Osteoblast (primary cell): ENCODE measurements around the gene RGS8. TPM values are rescaled to one million over a fixed set of nuclear protein-coding genes. Genes with fewer than 3 reads are reported as not detected.

Experiments
- DNase-seq: peaks from one replicate; pipeline ENCODE4 v3.0.0; 2011; ENCODE audit warnings: low spot score, mixed read lengths; ENCODE audit not compliant: insufficient read length; ENCODE audit errors: missing footprints
- H2AFZ ChIP-seq: 2 replicates; pipeline ENCODE4 v1.6.0; 2011; ENCODE audit warnings: mild to moderate bottlenecking, low read length
- H3K27ac ChIP-seq: 2 replicates; pipeline ENCODE4 v1.5.1; 2011; ENCODE audit warnings: mild to moderate bottlenecking, low read depth, low read length, moderate library complexity
- H3K27me3 ChIP-seq: 2 replicates; pipeline ENCODE4 v1.6.0; 2012; ENCODE audit warnings: mild to moderate bottlenecking, control low read depth, inconsistent platforms, low read length, moderate library complexity; ENCODE audit not compliant: insufficient read depth
- H3K36me3 ChIP-seq: 2 replicates; pipeline ENCODE4 v1.5.1; 2011; ENCODE audit warnings: mild to moderate bottlenecking, low read length, control low read depth, moderate library complexity; ENCODE audit not compliant: insufficient read depth
- H3K4me1 ChIP-seq: 2 replicates; pipeline ENCODE4 v1.5.1; 2011; ENCODE audit warnings: mild to moderate bottlenecking, low read length, control low read depth, moderate library complexity; ENCODE audit not compliant: insufficient read depth
- H3K4me2 ChIP-seq: 2 replicates; pipeline ENCODE4 v1.6.0; 2011; ENCODE audit warnings: mild to moderate bottlenecking, low read length; ENCODE audit not compliant: insufficient read depth
- H3K4me3 ChIP-seq: fragments of 200-600 bp; sonication (generic); 3 replicates; pipeline ENCODE4 v1.5.1; 2012; ENCODE audit warnings: mild to moderate bottlenecking, low read length, inconsistent platforms; ENCODE audit not compliant: insufficient read depth
- H3K79me2 ChIP-seq: 2 replicates; pipeline ENCODE4 v1.6.0; 2012; ENCODE audit warnings: mild to moderate bottlenecking, low read length, control low read depth, inconsistent platforms; ENCODE audit not compliant: insufficient read depth
- H3K9me3 ChIP-seq: 2 replicates; pipeline ENCODE4 v1.5.1; 2011; ENCODE audit warnings: low read depth, low read length, control low read depth
- H4K20me1 ChIP-seq: 2 replicates; pipeline ENCODE4 v1.6.0; 2012; ENCODE audit warnings: mild to moderate bottlenecking, low read length, control low read depth; ENCODE audit not compliant: insufficient read depth
- total RNA-seq: library from RNA; depleted of rRNA; stranded (reverse); fragments of >200 nt; gene quantifications from 2 replicates; pipeline ENCODE4 v1.2.3, GENCODE V29; 2012
- TF ChIP-seq, protein P1 (sequence below): IDR thresholded peaks from 2 replicates; pipeline ENCODE4 v1.5.1; 2011; ENCODE audit warnings: mild to moderate bottlenecking, low read depth, low read length, moderate library complexity; ENCODE audit errors: extremely low read depth

The RGS8 gene
- total RNA-seq, 1 donor = not detected

- no peak overlapping the region for H3K27ac ChIP-seq
- TF ChIP-seq, protein P1, sequence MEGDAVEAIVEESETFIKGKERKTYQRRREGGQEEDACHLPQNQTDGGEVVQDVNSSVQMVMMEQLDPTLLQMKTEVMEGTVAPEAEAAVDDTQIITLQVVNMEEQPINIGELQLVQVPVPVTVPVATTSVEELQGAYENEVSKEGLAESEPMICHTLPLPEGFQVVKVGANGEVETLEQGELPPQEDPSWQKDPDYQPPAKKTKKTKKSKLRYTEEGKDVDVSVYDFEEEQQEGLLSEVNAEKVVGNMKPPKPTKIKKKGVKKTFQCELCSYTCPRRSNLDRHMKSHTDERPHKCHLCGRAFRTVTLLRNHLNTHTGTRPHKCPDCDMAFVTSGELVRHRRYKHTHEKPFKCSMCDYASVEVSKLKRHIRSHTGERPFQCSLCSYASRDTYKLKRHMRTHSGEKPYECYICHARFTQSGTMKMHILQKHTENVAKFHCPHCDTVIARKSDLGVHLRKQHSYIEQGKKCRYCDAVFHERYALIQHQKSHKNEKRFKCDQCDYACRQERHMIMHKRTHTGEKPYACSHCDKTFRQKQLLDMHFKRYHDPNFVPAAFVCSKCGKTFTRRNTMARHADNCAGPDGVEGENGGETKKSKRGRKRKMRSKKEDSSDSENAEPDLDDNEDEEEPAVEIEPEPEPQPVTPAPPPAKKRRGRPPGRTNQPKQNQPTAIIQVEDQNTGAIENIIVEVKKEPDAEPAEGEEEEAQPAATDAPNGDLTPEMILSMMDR = no peak
- H3K36me3 ChIP-seq = no peaks in the 10 kb centered on the region
- H3K4me2 ChIP-seq = no peak overlapping the region
- H3K9me3 ChIP-seq = no peaks in the 10 kb centered on the region
- no peak overlapping the region for H2AFZ ChIP-seq
- no peak overlapping the region for H3K4me3 ChIP-seq
- no peaks in the 10 kb centered on the region for H4K20me1 ChIP-seq
- H3K27me3 ChIP-seq = peaks cover 4% of the 10 kb centered on the region
- no peaks in the 10 kb centered on the region for H3K4me1 ChIP-seq
- H3K79me2 ChIP-seq = no peaks in the 10 kb centered on the region
- DNase-seq = no peak
Measured at GRCh38 chr1:182666706-182667105, 17.7 kb downstream of the RGS8 start.

DNA sequence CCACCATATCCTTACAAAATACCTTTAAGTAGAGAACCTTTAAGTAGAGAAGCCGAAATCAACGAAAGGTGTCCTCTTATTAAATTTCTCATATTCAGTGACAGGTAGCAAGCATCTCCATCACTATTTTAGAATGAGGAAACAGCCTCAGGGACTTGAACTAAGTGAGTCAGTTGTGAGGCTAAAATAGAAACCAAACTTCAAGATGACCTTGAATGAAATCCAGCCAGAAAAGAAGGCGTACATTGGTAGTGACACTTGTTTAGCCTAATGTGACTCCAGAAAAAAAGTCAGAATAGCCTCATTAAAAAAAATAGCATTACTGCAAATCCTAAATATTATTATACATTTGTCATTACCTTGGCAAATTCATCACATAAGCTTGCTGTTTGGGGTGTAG lies 20.1 kb downstream of the RGS8 start:
- no peak overlapping the region for H3K4me3 ChIP-seq
- no peaks in the 10 kb centered on the region for H3K9me3 ChIP-seq
- no peak overlapping the region for H3K27ac ChIP-seq
- no peak overlapping the region for H3K4me2 ChIP-seq
- H3K27me3 ChIP-seq = peaks cover 8% of the 10 kb centered on the region
- H4K20me1 ChIP-seq = no peaks in the 10 kb centered on the region
- TF ChIP-seq, protein P1 = no peak
- no peak overlapping the region for H2AFZ ChIP-seq
- no peaks in the 10 kb centered on the region for H3K36me3 ChIP-seq
- no peak for DNase-seq
- H3K79me2 ChIP-seq = no peaks in the 10 kb centered on the region
- no peaks in the 10 kb centered on the region for H3K4me1 ChIP-seq

- no peak for DNase-seq
- H3K36me3 ChIP-seq = no peaks in the 10 kb centered on the region
- no peaks in the 10 kb centered on the region for H4K20me1 ChIP-seq
- H2AFZ ChIP-seq = no peak overlapping the region
- H3K27ac ChIP-seq = no peak overlapping the region
- H3K4me3 ChIP-seq = no peak overlapping the region
- TF ChIP-seq, protein P1 = no peak
- no peaks in the 10 kb centered on the region for H3K9me3 ChIP-seq
- no peaks in the 10 kb centered on the region for H3K79me2 ChIP-seq
- H3K27me3 ChIP-seq = peaks cover 8% of the 10 kb centered on the region
- H3K4me1 ChIP-seq = no peaks in the 10 kb centered on the region
- no peak overlapping the region for H3K4me2 ChIP-seq
Measured at GRCh38 chr1:182662956-182663355, 21.4 kb downstream of the RGS8 start.

GRCh38 chr1:182662121-182662890 lies 22.1 kb downstream of the RGS8 start:
- Histone ChIP-seq H2AFZ (no peak overlapping the region), H3K4me2 (no peak overlapping the region), H3K4me3 (no peak overlapping the region), H3K9me3 (no peaks in the 10 kb centered on the region), H3K36me3 (no peaks in the 10 kb centered on the region), H3K27ac (no peak overlapping the region), H4K20me1 (no peaks in the 10 kb centered on the region), H3K27me3 (peaks cover 8% of the 10 kb centered on the region), H3K79me2 (no peaks in the 10 kb centered on the region), H3K4me1 (no peaks in the 10 kb centered on the region)
- TF ChIP-seq, protein P1 = no peak
- no peak for DNase-seq
